Fibroblast of peridontal ligament (primary cell): ENCODE data around the gene ARID3A.
"Not testable (repeated sequence)": the region's sequence is repeated elsewhere in the genome, so short reads cannot be mapped to it uniquely, and the experiment has no call there.

Experiments
- DNase-seq: peaks from one replicate; pipeline ENCODE4 v3.0.0-alpha.2; 2010; ENCODE audit errors: extremely low read depth

Gene ARID3A

DNA sequence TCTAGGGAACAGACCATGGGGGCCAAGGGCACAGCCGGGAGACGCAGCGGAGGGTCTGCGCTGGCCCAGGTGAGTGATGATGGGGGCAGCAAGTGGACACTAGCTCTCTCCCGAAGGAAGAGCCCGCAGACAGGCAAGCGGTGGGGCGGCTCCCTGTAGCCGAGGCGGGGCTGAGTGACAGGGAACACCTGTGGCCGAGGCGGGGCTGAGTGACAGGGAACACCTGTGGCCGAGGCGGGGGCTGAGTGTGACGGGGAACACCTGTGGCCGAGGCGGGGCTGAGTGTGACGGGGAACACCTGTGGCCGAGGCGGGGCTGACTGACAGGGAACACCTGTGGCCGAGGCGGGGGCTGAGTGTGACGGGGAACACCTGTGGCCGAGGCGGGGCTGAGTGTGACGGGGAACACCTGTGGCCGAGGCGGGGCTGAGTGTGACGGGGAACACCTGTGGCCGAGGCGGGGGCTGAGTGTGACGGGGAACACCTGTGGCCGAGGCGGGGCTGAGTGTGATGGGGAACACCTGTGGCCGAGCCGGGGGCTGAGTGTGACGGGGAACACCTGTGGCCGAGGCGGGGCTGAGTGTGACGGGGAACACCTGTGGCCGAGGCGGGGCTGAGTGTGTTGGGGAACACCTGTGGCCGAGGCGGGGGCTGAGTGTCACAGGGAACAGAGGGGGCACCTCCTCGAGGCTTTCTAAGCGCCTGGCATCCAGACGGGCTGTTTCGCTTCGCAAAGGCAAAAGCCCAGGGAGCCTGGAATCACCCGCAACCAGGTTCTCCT, 34.2 kb upstream of the ARID3A start:
- not testable (repeated sequence) for DNase-seq

DNA sequence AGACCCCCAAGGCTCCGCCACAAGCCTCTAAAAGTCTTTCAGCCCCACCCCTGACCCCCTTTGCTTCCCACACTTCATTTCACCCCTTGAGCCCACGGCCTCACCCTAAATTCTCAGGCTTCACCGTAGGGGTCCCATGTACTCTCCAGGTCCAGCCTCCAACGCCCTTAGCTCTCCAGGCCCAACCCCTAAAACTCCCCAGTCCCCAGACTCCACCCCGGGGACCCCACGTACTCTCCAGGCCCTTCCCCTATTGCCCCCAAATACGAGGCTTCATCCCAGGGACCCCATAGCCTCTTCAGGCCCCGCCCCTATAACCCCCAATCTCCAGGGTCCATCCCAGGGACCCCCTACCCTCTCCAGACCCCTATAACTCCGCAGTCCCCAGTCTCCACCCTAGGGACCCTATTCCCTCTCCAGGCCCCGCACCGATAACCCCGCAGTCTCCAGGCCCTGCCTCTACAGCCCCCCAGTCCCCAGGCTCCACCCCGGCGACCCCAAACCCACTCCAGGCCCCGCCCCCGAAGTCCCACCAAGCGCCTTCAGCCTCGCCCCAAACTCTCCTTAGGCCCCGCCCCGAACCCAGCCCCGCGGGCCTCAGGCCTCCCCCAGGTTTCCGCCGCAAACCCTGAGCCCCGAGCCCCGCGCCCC, 33.5 kb upstream of the ARID3A start:
- DNase-seq, result peak; percentile 7

GRCh38 chr19:892894-893689, 32.7 kb upstream of the ARID3A start, which contains the start of the genes MED16 and RNU6-9:
MED16 (minus strand) TSS chr19:893187; CDS start chr19:891131, 2,056 bp downstream.
RNU6-9 (plus strand) TSS chr19:893484.
- DNase-seq, result peak; percentile 93

DNA sequence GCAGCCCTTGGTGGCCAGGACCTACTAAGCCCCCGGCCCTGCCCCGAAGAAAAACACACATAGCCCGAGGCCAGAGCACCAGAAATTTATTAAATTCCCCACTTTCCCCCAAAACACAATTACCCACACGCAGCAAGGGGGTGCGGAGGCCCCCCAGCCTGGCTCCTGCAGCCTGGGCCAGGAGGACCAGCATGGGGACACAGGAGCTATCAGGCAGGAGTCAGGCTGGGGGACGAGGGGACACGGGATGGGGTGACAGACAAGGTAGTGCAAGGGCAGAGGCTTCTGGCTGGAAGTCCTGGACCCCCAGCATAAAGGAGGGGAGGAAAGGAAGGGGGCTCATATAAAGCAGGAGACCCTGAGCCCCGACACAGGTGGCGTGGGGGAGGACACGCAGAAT, 29.4 kb upstream of the ARID3A start:
- DNase-seq, result no peak

GRCh38 chr19:896999-897398, 28.8 kb upstream of the ARID3A start:
- no peak for DNase-seq

- DNase-seq, result no peak
Observed at GRCh38 chr19:897442-898039, 28.3 kb upstream of the ARID3A start.

- DNase-seq, result no peak
Observed at GRCh38 chr19:898663-899062, 27.2 kb upstream of the ARID3A start.

DNA sequence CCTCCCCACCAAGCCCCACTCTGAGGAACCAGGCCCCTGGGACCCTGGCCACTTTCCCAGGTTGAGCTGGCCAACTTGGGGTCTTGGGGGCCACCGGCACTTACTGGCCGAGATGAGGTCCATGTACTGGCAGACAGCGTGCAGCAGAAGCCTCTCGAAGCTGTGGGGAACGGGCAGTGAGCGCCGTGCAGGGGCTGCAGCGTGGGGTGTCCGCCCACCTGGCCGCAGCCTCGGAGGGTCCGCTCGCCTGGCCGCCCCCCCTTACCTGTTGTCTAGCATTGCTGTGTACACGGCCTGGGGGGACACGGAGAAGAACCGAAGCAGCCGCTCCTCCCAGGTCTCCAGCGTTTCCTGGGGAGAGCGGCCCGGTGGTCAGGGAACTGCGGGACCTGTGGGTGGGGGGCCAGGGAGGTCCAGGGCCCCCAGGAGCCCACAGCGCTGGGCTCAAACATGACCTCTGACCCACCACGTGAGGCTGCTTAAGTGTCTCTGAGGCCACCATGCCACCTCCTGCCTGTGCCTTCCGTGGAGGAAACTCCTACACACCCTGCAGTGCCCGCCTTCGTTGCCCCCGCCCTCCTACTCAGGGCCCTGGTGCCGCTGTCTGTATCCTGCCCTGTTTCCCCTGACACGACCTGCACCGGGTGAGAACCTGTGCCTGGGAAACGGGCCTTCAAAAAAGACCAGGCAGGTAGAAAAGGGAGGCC, 26.3 kb upstream of the ARID3A start:
- DNase-seq, result no peak

- DNase-seq, result no peak
Observed at GRCh38 chr19:900043-900301, 25.9 kb upstream of the ARID3A start.

- no peak for DNase-seq
Observed at GRCh38 chr19:900302-901111, 25.3 kb upstream of the ARID3A start.

GRCh38 chr19:901216-902092, 24.4 kb upstream of the ARID3A start:
- no peak for DNase-seq

DNA sequence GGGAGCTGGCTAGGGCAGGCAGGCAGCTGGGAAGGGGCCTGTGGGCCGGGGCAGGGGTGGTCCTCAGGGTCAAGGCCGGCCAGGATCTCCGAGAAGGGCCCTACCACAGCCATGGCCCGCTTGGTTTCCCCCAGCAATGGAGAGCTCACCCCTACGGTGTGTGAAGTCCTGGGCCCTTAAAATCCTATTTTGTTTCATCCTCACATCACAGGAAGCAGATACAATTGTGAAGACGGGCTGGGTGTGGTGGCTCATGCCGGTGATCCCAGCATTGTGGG, 23.8 kb upstream of the ARID3A start:
- no peak for DNase-seq

DNA sequence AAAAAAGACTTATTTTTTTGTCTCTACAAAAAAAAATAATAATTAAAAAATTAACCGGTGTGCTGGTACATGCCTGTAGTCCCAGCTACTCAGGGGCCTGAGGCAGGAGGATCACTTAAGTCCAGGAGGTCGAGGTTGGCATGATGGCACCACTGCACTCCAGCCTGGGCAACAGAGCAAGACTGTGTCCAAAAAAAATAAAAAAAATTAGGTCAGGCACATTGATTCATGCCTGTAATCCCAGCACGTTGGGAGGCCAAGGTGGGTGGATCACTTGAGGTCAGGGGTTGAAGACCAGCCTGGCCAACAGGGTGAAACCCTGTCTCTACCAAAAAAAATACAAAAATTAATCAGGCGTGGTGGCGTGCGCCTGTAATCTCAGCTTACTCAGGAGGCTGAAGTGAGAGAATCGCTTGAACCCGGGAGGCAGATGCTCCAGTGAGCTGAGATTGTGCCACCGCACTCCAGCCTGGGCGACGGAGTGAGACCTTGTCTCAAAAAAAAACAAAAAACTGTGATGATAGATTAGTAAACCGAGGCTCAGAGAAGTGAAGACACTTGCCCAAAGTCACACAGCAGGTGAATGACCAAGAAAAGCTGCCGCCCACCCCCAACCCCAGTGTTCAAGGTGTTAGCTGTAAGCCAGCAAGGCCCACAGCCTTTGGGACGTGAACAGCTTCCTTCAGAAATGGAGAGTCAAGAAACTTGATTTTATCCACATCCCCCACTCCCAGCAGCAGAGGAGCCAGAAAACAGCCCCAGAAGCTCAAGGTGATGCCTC, 23.2 kb upstream of the ARID3A start:
- no peak for DNase-seq

- no peak for DNase-seq
Observed at GRCh38 chr19:903266-903797, 22.5 kb upstream of the ARID3A start.

- no peak for DNase-seq
Observed at GRCh38 chr19:904545-904944, 21.3 kb upstream of the ARID3A start.

GRCh38 chr19:906480-906879, 19.4 kb upstream of the ARID3A start:
- DNase-seq, result no peak

GRCh38 chr19:907183-907853, 18.5 kb upstream of the ARID3A start:
- no peak for DNase-seq

GRCh38 chr19:911197-912033, 14.4 kb upstream of the ARID3A start:
- no peak for DNase-seq
